ENCODE results near the gene IVD. TPM values are rescaled to one million over a fixed set of nuclear protein-coding genes. Genes with fewer than 3 reads are reported as not detected.

The IVD gene
- total RNA-seq, 1 donor from 2014 or later: 56.2 TPM

DNA sequence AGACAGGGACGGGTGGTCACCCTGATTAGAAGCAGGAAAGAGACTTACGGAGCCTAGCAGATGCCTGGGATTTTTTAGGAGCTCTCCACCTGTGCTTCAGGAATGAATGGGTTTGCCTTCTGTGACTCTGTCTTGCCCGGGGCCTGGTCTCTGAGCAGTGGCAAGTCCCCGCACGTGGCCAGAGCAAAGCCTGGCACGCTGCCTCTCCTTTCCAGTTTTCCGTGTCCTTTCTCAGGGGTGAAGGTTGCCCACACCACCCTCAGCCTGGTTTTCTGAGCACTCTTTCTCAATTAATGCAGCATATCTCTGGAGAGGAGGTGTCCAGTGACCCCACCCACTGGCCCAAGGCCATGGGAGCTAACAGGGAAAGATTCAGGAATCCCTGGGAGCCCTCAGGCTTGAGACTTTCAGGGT, 50.7 kb downstream of the IVD start:
- no peak for DNase-seq (ENCODE audit: low spot score)
- H3K27ac Mint-ChIP-seq (ENCODE audit: unreplicated experiment): no peak overlapping the region
- peaks cover 6% of the 10 kb centered on the region for H3K27me3 Mint-ChIP-seq (ENCODE audit: unreplicated experiment)
- H3K9me3 Mint-ChIP-seq (ENCODE audit: unreplicated experiment): no peaks in the 10 kb centered on the region
- TF ChIP-seq, protein P1, sequence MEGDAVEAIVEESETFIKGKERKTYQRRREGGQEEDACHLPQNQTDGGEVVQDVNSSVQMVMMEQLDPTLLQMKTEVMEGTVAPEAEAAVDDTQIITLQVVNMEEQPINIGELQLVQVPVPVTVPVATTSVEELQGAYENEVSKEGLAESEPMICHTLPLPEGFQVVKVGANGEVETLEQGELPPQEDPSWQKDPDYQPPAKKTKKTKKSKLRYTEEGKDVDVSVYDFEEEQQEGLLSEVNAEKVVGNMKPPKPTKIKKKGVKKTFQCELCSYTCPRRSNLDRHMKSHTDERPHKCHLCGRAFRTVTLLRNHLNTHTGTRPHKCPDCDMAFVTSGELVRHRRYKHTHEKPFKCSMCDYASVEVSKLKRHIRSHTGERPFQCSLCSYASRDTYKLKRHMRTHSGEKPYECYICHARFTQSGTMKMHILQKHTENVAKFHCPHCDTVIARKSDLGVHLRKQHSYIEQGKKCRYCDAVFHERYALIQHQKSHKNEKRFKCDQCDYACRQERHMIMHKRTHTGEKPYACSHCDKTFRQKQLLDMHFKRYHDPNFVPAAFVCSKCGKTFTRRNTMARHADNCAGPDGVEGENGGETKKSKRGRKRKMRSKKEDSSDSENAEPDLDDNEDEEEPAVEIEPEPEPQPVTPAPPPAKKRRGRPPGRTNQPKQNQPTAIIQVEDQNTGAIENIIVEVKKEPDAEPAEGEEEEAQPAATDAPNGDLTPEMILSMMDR (IDR thresholded peaks at IDR 0.05; ENCODE audit: unreplicated experiment): no peak
- peaks cover 16% of the 10 kb centered on the region for H3K4me1 Mint-ChIP-seq (ENCODE audit: unreplicated experiment)
- no peak overlapping the region for H3K4me3 Mint-ChIP-seq (ENCODE audit: unreplicated experiment)
- H3K36me3 Mint-ChIP-seq (ENCODE audit: low read depth, unreplicated experiment): no peaks in the 10 kb centered on the region

DNA sequence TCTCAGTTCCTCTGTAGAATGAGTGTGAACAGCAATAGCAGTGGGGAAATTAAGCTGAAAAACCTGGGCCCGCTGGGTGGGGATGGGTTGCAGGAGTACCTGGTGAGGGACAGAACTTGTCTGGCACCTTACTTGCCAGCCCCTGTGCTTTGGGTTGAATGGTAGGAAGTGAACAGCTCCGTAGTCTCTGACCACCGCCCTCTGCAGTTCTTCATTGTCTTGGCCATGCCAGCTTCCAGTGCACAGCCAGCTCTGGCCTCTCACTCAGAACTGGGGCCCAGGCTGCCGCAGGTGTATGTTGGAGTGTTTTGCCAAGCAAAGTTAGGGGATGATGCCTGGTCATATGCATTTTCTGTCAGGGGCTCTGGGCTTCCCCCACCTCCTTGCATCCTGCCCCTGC, 51.1 kb downstream of the IVD start:
- TF ChIP-seq, protein P1 (IDR thresholded peaks at IDR 0.05; ENCODE audit: unreplicated experiment): no peak
- Mint-ChIP-seq H3K4me1 (ENCODE audit: unreplicated experiment) (peaks cover 16% of the 10 kb centered on the region), H3K36me3 (ENCODE audit: low read depth, unreplicated experiment) (no peaks in the 10 kb centered on the region), H3K9me3 (ENCODE audit: unreplicated experiment) (no peaks in the 10 kb centered on the region), H3K4me3 (ENCODE audit: unreplicated experiment) (no peak overlapping the region), H3K27me3 (ENCODE audit: unreplicated experiment) (peaks cover 4% of the 10 kb centered on the region), H3K27ac (ENCODE audit: unreplicated experiment) (no peak overlapping the region)
- DNase-seq (ENCODE audit: low spot score): no peak

DNA sequence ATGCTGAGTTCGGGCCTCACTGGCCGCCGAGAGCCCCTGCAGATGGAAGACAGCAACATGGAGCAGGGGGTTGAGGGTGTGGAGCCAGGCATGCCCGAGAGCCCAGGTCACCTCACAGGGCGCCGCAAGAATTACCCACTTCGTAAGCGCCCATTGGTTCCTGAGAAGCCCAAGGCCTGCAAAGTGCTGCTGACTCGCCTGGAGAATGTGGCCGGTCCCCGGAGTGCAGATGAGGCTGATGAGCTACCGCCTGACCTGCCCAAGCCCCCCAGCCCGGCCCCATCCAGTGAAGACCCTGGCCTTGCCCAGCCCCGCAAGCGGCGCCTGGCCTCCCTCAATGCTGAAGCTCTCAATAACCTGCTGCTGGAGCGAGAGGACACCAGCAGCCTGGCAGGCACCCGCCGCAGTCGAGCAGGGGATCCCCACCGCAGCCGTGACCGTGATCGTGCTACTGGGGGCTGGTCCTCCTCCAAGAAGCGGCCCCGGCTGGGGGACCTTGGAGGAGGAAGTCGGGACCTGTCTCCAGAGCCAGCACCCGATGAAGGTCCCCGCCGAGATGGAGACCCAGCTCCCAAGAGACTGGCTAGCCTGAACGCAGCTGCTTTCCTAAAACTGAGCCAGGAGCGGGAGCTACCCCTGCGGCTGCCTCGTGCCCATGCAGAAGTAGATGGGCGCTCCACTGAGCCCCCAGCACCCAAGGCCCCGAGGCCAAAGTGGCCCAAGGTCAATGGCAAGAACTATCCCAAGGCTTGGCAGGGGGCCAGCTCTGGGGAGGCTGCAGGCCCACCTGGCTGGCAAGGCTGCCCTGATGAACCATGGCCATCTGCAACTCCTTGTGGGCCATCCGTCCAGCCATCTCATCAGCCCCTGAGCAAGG, 53.1 kb downstream of the IVD start:
- no peak for DNase-seq (ENCODE audit: low spot score)
- no peaks in the 10 kb centered on the region for H3K9me3 Mint-ChIP-seq (ENCODE audit: unreplicated experiment)
- H3K4me3 Mint-ChIP-seq (ENCODE audit: unreplicated experiment): no peak overlapping the region
- H3K4me1 Mint-ChIP-seq (ENCODE audit: unreplicated experiment): peaks cover 11% of the 10 kb centered on the region
- H3K27ac Mint-ChIP-seq (ENCODE audit: unreplicated experiment): no peak overlapping the region
- peaks cover 4% of the 10 kb centered on the region for H3K27me3 Mint-ChIP-seq (ENCODE audit: unreplicated experiment)
- TF ChIP-seq, protein P1 (IDR thresholded peaks at IDR 0.05; ENCODE audit: unreplicated experiment): no peak
- H3K36me3 Mint-ChIP-seq (ENCODE audit: low read depth, unreplicated experiment): no peaks in the 10 kb centered on the region

DNA sequence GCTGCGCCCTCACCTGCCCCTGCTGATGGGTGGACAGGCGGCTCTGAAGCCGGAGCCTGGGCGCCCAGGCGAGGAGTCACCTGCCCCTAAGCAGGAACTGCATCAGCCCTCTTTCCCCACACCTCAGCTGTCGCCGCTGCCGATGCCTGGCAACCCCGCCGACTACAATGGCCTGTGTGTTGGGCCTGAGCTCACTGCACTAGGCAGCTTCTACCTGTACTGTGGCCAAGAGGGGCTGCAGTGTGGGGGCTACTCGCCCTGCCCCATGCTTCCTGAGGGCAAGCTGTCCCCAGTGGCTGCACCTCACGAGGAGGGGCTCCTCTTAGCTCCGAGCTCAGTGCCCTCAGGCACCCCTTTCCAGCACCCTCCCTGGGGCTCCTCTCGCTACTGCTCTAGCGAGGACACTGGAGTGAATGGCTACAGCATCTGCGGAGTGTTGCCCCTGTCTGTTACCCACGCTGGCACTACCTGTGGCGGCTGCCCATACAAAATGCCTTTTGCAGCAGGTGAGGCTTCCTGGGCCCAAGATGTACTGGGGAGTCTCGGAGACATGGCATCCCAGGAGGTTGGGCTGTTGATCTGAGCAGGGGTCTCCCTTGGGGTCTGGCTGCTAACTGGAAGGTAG, 53.9 kb downstream of the IVD start:
- no peak for DNase-seq (ENCODE audit: low spot score)
- Mint-ChIP-seq H3K36me3 (ENCODE audit: low read depth, unreplicated experiment) (no peaks in the 10 kb centered on the region), H3K9me3 (ENCODE audit: unreplicated experiment) (no peaks in the 10 kb centered on the region), H3K27me3 (ENCODE audit: unreplicated experiment) (peaks cover 4% of the 10 kb centered on the region), H3K4me1 (ENCODE audit: unreplicated experiment) (peaks cover 9% of the 10 kb centered on the region), H3K27ac (ENCODE audit: unreplicated experiment) (no peak overlapping the region), H3K4me3 (ENCODE audit: unreplicated experiment) (no peak overlapping the region)
- TF ChIP-seq, protein P1 (IDR thresholded peaks at IDR 0.05; ENCODE audit: unreplicated experiment): no peak

DNA sequence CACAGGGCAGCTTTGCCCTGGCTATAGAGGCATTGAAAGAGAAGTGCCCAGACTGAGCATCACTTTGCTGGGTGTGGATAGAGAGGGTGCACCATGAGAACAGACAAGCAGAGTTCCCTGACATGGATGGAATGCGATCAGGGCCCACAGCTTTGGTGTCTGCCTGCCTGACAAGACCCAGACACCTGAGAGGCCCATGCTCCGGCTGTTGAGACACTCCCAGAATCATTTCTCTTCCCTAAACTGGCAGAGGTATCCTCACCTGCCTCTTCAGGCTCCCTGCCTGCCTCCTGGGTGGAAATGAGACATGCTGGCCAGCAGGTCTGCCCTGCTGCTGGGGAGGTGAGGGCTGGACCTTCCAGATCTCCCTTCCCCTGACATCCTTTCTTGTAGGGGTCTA, 54.8 kb downstream of the IVD start:
- TF ChIP-seq, protein P1 (IDR thresholded peaks at IDR 0.05; ENCODE audit: unreplicated experiment): no peak
- H3K27ac Mint-ChIP-seq (ENCODE audit: unreplicated experiment): no peak overlapping the region
- H3K27me3 Mint-ChIP-seq (ENCODE audit: unreplicated experiment): peaks cover 4% of the 10 kb centered on the region
- peaks cover 9% of the 10 kb centered on the region for H3K4me1 Mint-ChIP-seq (ENCODE audit: unreplicated experiment)
- H3K9me3 Mint-ChIP-seq (ENCODE audit: unreplicated experiment): no peaks in the 10 kb centered on the region
- H3K4me3 Mint-ChIP-seq (ENCODE audit: unreplicated experiment): no peak overlapping the region
- H3K36me3 Mint-ChIP-seq (ENCODE audit: low read depth, unreplicated experiment): peaks cover 3% of the 10 kb centered on the region
- DNase-seq (ENCODE audit: low spot score): no peak
